HG03196 (cell line): Measurements from ENCODE around the gene DCAF4.

ENCODE experiments used
- ATAC-seq: cut with Tn5 transposase; IDR thresholded peaks from one replicate; pipeline ENCODE4 v1.9.1; 2021; ENCODE audit not compliant: unreplicated experiment

The DCAF4 gene

GRCh38 chr14:72926292-72927028 lies at the start of gene DCAF4:
Gene DCAF4, plus strand, starts transcription at chr14:72926464. Its CDS starts 11,515 bp downstream, at chr14:72937979.
- peak; percentile 95 for ATAC-seq

- no peak for ATAC-seq
Measured at GRCh38 chr14:72876710-72877063, 49.6 kb upstream of the DCAF4 start.

GRCh38 chr14:72878746-72879145 lies 47.5 kb upstream of the DCAF4 start:
- ATAC-seq, result no peak

- no peak for ATAC-seq
Measured at GRCh38 chr14:72879431-72879830, 46.8 kb upstream of the DCAF4 start.

GRCh38 chr14:72880164-72880563 lies 46.1 kb upstream of the DCAF4 start:
- no peak for ATAC-seq

GRCh38 chr14:72880820-72881219 lies 45.4 kb upstream of the DCAF4 start:
- no peak for ATAC-seq

- ATAC-seq, result no peak
Measured at GRCh38 chr14:72881543-72881942, 44.7 kb upstream of the DCAF4 start.

GRCh38 chr14:72882047-72882446 lies 44.2 kb upstream of the DCAF4 start:
- no peak for ATAC-seq

GRCh38 chr14:72882463-72882862 lies 43.8 kb upstream of the DCAF4 start:
- no peak for ATAC-seq

- no peak for ATAC-seq
Measured at GRCh38 chr14:72883109-72883508, 43.2 kb upstream of the DCAF4 start.

GRCh38 chr14:72883961-72884360 lies 42.3 kb upstream of the DCAF4 start:
- ATAC-seq, result no peak

GRCh38 chr14:72884386-72884785 lies 41.9 kb upstream of the DCAF4 start:
- ATAC-seq, result no peak

GRCh38 chr14:72887514-72887913 lies 38.8 kb upstream of the DCAF4 start:
- no peak for ATAC-seq

GRCh38 chr14:72888192-72888591 lies 38.1 kb upstream of the DCAF4 start:
- ATAC-seq, result no peak

GRCh38 chr14:72888636-72889201 lies 37.5 kb upstream of the DCAF4 start:
- ATAC-seq, result no peak

- no peak for ATAC-seq
Measured at GRCh38 chr14:72889366-72889765, 36.9 kb upstream of the DCAF4 start.

- no peak for ATAC-seq
Measured at GRCh38 chr14:72891666-72892102, 34.6 kb upstream of the DCAF4 start.

GRCh38 chr14:72892103-72892878 lies 34.0 kb upstream of the DCAF4 start:
- no peak for ATAC-seq

GRCh38 chr14:72892879-72893635 lies 33.2 kb upstream of the DCAF4 start:
- no peak for ATAC-seq

GRCh38 chr14:72893636-72894322 lies 32.5 kb upstream of the DCAF4 start, which contains the start of gene DPF3:
Gene DPF3, minus strand, starts transcription at chr14:72894101. Its CDS starts 13 bp downstream, at chr14:72894088.
- ATAC-seq, result peak; percentile 93

GRCh38 chr14:72894323-72894622 lies 32.0 kb upstream of the DCAF4 start:
- ATAC-seq, result no peak
